ENCODE results near the gene FAM114A2. TPM values are rescaled to one million over a fixed set of nuclear protein-coding genes. Genes with fewer than 3 reads are reported as not detected.

The FAM114A2 gene
- total RNA-seq, 2 donors from 2014 or later, result 8.9 to 31.1 TPM

DNA sequence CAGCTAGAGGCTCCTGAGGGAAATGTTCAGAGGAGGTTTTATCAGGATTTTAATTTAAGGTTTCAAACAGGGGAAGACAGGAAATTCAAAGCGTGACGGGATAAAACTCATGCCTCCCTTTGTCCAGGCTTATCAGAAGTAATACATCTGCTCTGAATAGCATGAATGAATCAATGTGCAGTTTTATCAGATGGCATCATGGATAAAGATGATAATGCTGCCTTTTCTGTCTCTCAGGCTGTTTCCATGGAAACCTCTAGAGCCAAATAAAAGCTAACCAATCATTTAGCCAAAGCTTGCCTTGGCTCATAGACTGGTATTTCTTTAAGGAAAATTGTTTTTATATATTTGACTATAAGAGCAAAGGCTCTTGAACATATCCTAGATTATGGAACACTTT is 16.5 kb upstream of the FAM114A2 start:
- intact Hi-C loops (cut with DNase I), result no loop called here
- 95 to 98% methylated on average over 2 of the region's 2 CpGs for WGBS, 2 donors

DNA sequence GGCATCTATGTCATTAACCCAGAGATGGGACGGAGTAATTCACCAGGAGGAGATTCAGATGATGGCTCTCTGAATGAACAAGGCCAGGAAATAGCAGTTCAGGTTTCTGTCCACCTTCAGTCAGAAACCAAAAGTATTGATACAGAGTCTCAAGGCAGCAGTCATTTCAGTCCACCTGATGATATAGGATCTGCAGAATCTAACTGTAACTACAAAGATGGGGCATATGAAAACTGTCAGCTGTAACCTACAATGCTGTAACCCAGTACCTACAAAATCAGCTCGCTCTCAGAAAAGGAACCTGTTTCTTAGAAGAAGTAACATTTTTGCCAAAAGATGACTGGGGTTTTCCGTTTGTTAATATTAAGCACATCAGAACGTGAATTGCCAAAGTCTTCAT is 14.8 kb upstream of the FAM114A2 start:
- H3K27ac ChIP-seq, result no peak overlapping the region
- DNase-seq (no peak), ATAC-seq (no peak)
- H3K9me3 ChIP-seq, result no peaks in the 10 kb centered on the region
- H3K4me3 ChIP-seq, result no peak overlapping the region
- intact Hi-C loops (cut with DNase I), result no loop called here
- WGBS, 2 donors, result 87 to 88% methylated on average over 4 of the region's 4 CpGs
- H3K36me3 ChIP-seq (replicated peaks in 1 of 2; ENCODE audit: insufficient read depth in 1 of 2, low read depth in 2 of 2), result peaks cover 0 to 11% of the 10 kb centered on the region in 2 donors
- peaks cover 9% of the 10 kb centered on the region for H3K4me1 ChIP-seq
- H3K27me3 ChIP-seq, result no peaks in the 10 kb centered on the region
- TF ChIP-seq, protein P1, sequence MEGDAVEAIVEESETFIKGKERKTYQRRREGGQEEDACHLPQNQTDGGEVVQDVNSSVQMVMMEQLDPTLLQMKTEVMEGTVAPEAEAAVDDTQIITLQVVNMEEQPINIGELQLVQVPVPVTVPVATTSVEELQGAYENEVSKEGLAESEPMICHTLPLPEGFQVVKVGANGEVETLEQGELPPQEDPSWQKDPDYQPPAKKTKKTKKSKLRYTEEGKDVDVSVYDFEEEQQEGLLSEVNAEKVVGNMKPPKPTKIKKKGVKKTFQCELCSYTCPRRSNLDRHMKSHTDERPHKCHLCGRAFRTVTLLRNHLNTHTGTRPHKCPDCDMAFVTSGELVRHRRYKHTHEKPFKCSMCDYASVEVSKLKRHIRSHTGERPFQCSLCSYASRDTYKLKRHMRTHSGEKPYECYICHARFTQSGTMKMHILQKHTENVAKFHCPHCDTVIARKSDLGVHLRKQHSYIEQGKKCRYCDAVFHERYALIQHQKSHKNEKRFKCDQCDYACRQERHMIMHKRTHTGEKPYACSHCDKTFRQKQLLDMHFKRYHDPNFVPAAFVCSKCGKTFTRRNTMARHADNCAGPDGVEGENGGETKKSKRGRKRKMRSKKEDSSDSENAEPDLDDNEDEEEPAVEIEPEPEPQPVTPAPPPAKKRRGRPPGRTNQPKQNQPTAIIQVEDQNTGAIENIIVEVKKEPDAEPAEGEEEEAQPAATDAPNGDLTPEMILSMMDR (IDR thresholded peaks at IDR 0.05), result no peak
- no peak for TF ChIP-seq POLR2A (IDR thresholded peaks at IDR 0.05)

More for the DNA sequence above, 16.5 kb upstream of the FAM114A2 start:
- TF ChIP-seq, protein P1 (IDR thresholded peaks at IDR 0.05), result no peak
- TF ChIP-seq POLR2A (IDR thresholded peaks at IDR 0.05), result no peak
- H3K27me3 ChIP-seq, result no peaks in the 10 kb centered on the region
- DNase-seq (no peak), ATAC-seq (no peak)
- H3K36me3 ChIP-seq (replicated peaks in 1 of 2; ENCODE audit: insufficient read depth in 1 of 2, low read depth in 2 of 2), result peaks cover 0 to 9% of the 10 kb centered on the region in 2 donors
- no peak overlapping the region for H3K4me3 ChIP-seq
- H3K4me1 ChIP-seq, result peaks cover 14% of the 10 kb centered on the region
- H3K9me3 ChIP-seq, result no peaks in the 10 kb centered on the region
- no peak overlapping the region for H3K27ac ChIP-seq

DNA sequence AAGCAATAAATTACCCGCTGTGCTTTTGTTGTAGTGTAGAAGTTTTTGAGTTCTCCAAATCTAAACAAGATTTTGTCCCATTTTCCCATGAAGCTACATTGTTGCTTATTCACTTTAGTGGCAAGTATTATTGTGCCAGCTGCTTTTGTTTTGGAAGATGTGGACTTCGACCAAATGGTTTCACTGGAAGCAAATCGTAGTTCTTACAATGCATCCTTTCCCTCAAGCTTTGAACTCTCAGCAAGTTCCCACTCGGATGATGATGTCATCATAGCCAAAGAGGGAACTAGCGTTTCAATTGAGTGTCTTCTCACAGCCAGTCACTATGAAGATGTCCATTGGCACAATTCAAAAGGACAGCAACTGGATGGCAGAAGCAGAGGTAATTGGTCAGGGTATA is 10.9 kb upstream of the FAM114A2 start:
- no peaks in the 10 kb centered on the region for H3K27me3 ChIP-seq
- no peaks in the 10 kb centered on the region for H3K9me3 ChIP-seq
- H3K36me3 ChIP-seq (replicated peaks in 1 of 2; ENCODE audit: insufficient read depth in 1 of 2, low read depth in 2 of 2), result peaks cover 0 to 7% of the 10 kb centered on the region in 2 donors
- DNase-seq, result no peak
- no peak for TF ChIP-seq POLR2A (IDR thresholded peaks at IDR 0.05)
- TF ChIP-seq, protein P1 (IDR thresholded peaks at IDR 0.05), result no peak
- intact Hi-C loops (cut with DNase I), result no loop called here
- no peaks in the 10 kb centered on the region for H3K4me1 ChIP-seq
- H3K4me3 ChIP-seq, result no peak overlapping the region
- ATAC-seq, result no peak
- 90 to 91% methylated on average over 5 of the region's 5 CpGs for WGBS, 2 donors
- no peak overlapping the region for H3K27ac ChIP-seq

DNA sequence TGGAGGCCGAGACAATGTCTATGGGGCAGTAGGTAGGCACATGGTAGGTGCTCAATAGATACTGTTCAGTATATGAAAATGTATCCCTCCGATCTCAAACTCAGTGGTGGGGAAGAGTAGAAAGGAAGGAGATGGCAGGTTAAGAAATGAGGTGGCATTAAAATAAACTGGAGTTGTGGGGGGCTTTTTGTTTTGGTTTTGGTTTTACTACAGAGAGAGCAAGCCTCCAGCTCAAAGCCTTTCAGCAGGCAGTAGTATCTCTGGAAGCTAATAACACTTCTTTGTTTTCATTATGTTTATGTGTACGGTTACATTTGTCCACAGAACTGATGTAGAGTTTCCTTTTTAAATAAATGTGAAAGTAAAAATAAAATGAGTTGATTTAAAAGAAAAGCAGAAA is 8.6 kb upstream of the FAM114A2 start:
- TF ChIP-seq POLR2A (IDR thresholded peaks at IDR 0.05), result no peak
- DNase-seq (no peak), ATAC-seq (no peak)
- 90 to 92% methylated on average over 3 of the region's 3 CpGs for WGBS, 2 donors
- Histone ChIP-seq H3K4me1 (no peaks in the 10 kb centered on the region), H3K4me3 (no peak overlapping the region), H3K27ac (no peak overlapping the region), H3K27me3 (no peaks in the 10 kb centered on the region), H3K36me3 (replicated peaks in 1 of 2; ENCODE audit: insufficient read depth in 1 of 2, low read depth in 2 of 2) (peaks cover 0 to 1% of the 10 kb centered on the region in 2 donors), H3K9me3 (no peaks in the 10 kb centered on the region)
- intact Hi-C loops (cut with DNase I), result no loop called here

DNA sequence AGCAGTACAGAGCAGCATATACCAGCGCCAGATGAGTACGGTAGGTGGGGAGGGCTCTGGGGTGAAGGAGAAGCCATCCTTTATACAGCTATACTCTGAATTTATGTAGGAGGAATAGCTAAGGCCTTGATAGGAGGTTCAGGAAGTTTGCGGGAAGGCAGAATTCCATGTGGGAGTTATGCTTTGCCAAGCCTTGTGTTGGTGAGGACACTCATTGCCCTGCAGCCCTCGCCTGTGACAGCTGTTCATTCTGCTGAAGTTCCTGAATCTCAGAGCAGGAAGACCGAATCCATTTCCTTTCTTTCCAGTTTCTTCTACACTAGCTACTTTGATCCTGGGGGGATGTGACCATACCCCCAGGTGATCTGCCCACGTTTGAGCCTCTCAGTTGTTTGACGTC is 7.8 kb upstream of the FAM114A2 start:
- 82 to 91% methylated on average over 7 of the region's 7 CpGs for whole genome bisulfite sequencing, 2 donors
- intact Hi-C loops (cut with DNase I), result no loop called here

More for the DNA sequence above, 7.8 kb upstream of the FAM114A2 start:
- no peak for ATAC-seq
- no peaks in the 10 kb centered on the region for H3K4me1 ChIP-seq
- no peak for DNase-seq
- TF ChIP-seq, protein P1 (IDR thresholded peaks at IDR 0.05), result no peak
- no peak for TF ChIP-seq POLR2A (IDR thresholded peaks at IDR 0.05)
- no peak overlapping the region for H3K4me3 ChIP-seq
- no peak overlapping the region for H3K27ac ChIP-seq
- H3K9me3 ChIP-seq, result no peaks in the 10 kb centered on the region
- H3K27me3 ChIP-seq, result no peaks in the 10 kb centered on the region
- peaks cover 0 to 1% of the 10 kb centered on the region in 2 donors for H3K36me3 ChIP-seq (replicated peaks in 1 of 2; ENCODE audit: insufficient read depth in 1 of 2, low read depth in 2 of 2)

All from body of pancreas (tissue), 4 donors.